ENCODE measurements around the gene PACS2. TPM values are rescaled to one million over a fixed set of nuclear protein-coding genes. Genes with fewer than 3 reads are reported as not detected.
"Not testable (repeated sequence)": the region's sequence is repeated elsewhere in the genome, so short reads cannot be mapped to it uniquely, and the experiment has no call there.

The PACS2 gene
- total RNA-seq, 1 donor from 2014 or later = 48.0 TPM

DNA sequence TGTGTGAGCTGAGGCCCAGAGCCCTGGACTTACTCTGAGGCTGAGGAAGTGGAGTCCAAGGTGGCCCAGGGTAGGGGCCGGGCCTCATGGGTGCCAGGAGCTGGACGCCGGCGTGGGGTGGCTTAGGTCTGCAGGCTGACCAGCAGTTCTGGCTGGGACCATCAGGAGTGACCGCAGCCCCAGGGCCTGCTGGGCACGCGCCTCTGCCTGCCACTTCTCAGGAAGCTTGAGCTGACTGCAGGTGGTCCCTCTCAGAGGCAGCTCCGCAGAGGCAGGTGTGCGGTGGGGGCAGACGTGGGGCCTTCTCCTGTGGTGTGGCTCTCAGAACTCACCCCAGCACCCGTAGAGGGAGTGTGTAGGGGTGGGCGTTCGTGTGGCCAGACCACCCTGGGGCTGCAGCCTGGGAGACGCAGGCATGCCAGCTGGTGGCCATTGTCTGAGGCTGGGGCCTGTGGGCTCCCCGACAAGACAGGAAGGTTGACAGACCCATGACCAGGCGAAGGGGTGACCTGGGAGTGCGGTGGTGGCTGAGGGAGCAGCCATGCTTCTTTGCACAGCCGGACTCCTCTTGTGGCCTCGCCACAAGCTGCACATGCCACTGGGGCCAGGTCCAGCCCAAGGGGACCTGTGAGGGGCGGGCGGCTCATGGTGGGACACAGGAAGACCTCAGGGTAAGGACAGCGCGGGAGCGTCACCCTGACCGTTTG is 43.7 kb downstream of the PACS2 start:
- no peak for ATAC-seq (ENCODE audit: low read depth)
- intact Hi-C loops (cut with micrococcal nuclease) = no loop called here
- H3K4me1 Mint-ChIP-seq = peaks cover 12% of the 10 kb centered on the region
- TF ChIP-seq CTCF (IDR thresholded peaks at IDR 0.05) = no peak
- no peak overlapping the region for H3K27ac Mint-ChIP-seq
- no peak overlapping the region for H3K4me3 Mint-ChIP-seq
- no peak for DNase-seq
- ChIA-PET POLR2A (no interaction called here), CTCF (no interaction called here)
- H3K36me3 Mint-ChIP-seq (ENCODE audit: low read depth) = peaks cover 3% of the 10 kb centered on the region
- no peaks in the 10 kb centered on the region for H3K27me3 Mint-ChIP-seq
- no peaks in the 10 kb centered on the region for H3K9me3 Mint-ChIP-seq

DNA sequence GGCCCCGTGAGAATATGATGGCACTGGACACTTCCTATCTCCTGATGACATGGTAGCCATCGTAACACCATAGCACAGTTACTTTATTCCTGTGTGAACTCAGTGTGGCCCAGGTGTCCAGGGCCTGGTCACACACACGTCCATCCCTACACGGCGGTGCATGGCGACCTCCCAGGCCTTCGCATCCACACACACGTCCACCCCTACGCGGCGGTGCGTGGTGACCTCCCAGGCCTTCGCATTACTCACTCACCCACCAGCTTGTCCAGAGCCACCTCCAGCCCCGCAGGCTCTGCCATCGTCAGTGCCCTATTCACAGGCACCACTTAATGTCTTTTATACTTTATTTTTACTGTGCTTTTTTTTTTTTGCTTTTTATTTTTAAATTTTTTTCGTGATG is 44.4 kb downstream of the PACS2 start:
- Mint-ChIP-seq H3K4me1 (peaks cover 17% of the 10 kb centered on the region), H3K36me3 (ENCODE audit: low read depth) (peaks cover 3% of the 10 kb centered on the region), H3K9me3 (no peaks in the 10 kb centered on the region), H3K27me3 (no peaks in the 10 kb centered on the region), H3K4me3 (no peak overlapping the region), H3K27ac (no peak overlapping the region)
- intact Hi-C loops (cut with micrococcal nuclease) = no loop called here
- ChIA-PET POLR2A (no interaction called here), CTCF (no interaction called here)
- ATAC-seq (ENCODE audit: low read depth) (no peak), DNase-seq (no peak)
- no peak for TF ChIP-seq CTCF (IDR thresholded peaks at IDR 0.05)

- H3K27ac Mint-ChIP-seq; H3K36me3 Mint-ChIP-seq (ENCODE audit: low read depth); ATAC-seq (ENCODE audit: low read depth); H3K9me3 Mint-ChIP-seq; CTCF ChIA-PET; POLR2A ChIA-PET; H3K27me3 Mint-ChIP-seq; intact Hi-C loops (cut with micrococcal nuclease); DNase-seq; H3K4me3 Mint-ChIP-seq: not testable (repeated sequence)
- H3K4me1 Mint-ChIP-seq = peaks cover 25% of the 10 kb centered on the region
Observed at GRCh38 chr14:105361412-105361811, 46.9 kb downstream of the PACS2 start.

DNA sequence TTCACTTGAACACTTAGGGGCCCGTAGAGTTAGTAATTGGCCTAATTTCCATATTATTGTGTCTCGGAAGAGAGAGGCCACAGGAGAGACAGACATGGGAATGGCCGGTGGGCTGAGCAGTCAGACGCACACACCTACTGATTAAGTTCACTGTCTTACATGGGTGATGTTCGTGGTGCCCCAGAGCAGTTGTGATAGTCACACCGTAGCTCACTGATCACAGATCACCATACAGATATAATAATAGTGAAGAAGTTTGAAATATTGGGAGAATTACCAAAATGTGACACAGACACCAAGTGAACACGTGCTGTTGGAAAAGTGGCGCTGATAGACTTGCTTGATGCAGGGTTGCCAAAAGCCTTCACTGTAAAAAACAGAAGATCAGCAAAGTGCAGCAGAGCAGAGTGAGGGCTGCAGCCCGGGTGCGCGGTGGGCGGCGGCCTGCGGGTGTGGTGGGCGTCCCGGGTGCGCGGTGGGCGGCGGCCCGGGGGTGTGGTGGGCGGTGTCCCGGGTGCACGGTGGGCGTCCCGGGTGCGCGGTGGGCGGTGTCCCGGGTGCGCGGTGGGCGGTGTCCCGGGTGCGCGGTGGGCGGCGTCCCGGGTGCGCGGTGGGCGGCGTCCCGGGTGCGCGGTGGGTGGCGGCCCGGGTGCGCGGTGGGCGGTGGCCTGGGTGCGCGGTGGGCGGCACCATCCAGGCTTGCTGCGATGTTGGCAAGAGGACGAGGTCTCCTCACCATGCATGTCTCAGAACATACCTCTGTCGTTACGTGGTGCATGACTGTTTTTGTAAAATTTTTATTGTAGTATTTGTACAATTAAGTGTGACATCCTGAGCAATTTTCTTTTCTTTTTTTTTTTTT is 49.5 kb downstream of the PACS2 start:
- DNase-seq (peak; percentile 62), ATAC-seq (ENCODE audit: low read depth) (peak; percentile 80)
- Mint-ChIP-seq H3K9me3 (no peaks in the 10 kb centered on the region), H3K27ac (no peak overlapping the region), H3K27me3 (no peaks in the 10 kb centered on the region), H3K36me3 (ENCODE audit: low read depth) (peaks cover 2% of the 10 kb centered on the region), H3K4me1 (peaks cover 25% of the 10 kb centered on the region), H3K4me3 (peak overlapping the region; percentile 61)
- ChIA-PET POLR2A (interaction anchor here (0.7 kb wide), 1 partner anchor 1009 kb away, joined by 6 read pairs; no protein-coding TSS in a partner anchor), CTCF (interaction anchor here (1.1 to 2.8 kb wide), 2 partner anchors 126 to 169 kb away, joined by 3 to 9 read pairs; no protein-coding TSS in a partner anchor)
- intact Hi-C loops (cut with micrococcal nuclease) = no loop called here
- no peak for TF ChIP-seq CTCF (IDR thresholded peaks at IDR 0.05)

DNA sequence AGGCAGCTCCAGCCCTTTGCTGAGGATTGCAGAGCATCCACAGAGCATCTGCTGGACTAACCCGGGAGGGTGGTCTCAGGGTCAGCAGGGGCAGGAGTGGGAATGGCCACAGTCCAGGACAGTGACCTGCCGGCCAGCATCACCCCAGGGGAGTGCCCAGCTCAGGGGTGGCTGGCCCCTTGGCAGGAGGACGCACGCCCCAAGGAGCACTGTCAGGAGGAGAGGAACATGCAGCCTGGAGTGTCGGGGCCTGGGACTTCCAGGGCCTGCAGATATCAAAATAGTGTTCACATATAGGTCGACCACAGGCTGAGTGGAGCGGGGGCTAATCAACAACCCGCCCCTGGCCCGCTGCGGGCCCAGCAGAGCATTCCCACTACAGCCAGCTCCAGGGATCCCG is 50.6 kb downstream of the PACS2 start:
- H3K27ac Mint-ChIP-seq = no peak overlapping the region
- H3K9me3 Mint-ChIP-seq = no peaks in the 10 kb centered on the region
- H3K36me3 Mint-ChIP-seq (ENCODE audit: low read depth) = peaks cover 2% of the 10 kb centered on the region
- TF ChIP-seq CTCF (IDR thresholded peaks at IDR 0.05) = no peak
- no peak for ATAC-seq (ENCODE audit: low read depth)
- POLR2A ChIA-PET = interaction anchor here (0.7 kb wide), 1 partner anchor 1008 kb away, joined by 6 read pairs; no protein-coding TSS in a partner anchor
- no peak for DNase-seq
- peaks cover 25% of the 10 kb centered on the region for H3K4me1 Mint-ChIP-seq
- no peak overlapping the region for H3K4me3 Mint-ChIP-seq
- no peaks in the 10 kb centered on the region for H3K27me3 Mint-ChIP-seq
- CTCF ChIA-PET = interaction anchor here (2.8 kb wide), 1 partner anchor 125 kb away, joined by 9 read pairs; no protein-coding TSS in a partner anchor
- intact Hi-C loops (cut with micrococcal nuclease) = no loop called here

Data from activated B cell treated with CpG ODN at 0.5 μM for 24 hours (primary cell).